Measurements from ENCODE around the gene FGFR4. TPM values are rescaled to one million over a fixed set of nuclear protein-coding genes. Genes with fewer than 3 reads are reported as not detected.

Gene FGFR4
- polyA plus RNA-seq, 1 of the 3 experiments (the other 2 are of a cell fraction), result 5.6 TPM

DNA sequence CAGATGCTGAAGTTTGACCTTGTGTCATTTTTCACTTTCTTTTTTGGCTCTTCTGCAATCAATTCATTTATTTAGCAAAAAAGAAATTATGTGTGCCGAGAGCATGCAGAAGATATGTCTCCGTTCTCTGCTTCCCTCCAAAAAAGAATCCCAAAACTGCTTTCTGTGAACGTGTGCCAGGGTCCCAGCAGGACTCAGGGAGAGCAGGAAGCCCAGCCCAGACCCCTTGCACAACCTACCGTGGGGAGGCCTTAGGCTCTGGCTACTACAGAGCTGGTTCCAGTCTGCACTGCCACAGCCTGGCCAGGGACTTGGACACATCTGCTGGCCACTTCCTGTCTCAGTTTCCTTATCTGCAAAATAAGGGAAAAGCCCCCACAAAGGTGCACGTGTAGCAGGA, 2.4 kb downstream of the FGFR4 start:
- TF ChIP-seq CHD2 (IDR thresholded peaks at IDR 0.05; ENCODE audit: low read length, partially characterized antibody), result no peak
- TF ChIP-seq TAF1 (IDR thresholded peaks at IDR 0.05; ENCODE audit: borderline replicate concordance, low read depth, low read length), result no peak
- no peak for TF ChIP-seq NRF1 (IDR thresholded peaks at IDR 0.05; ENCODE audit: low read depth, low read length)
- TF ChIP-seq RFX5 (IDR thresholded peaks at IDR 0.05; ENCODE audit: low read length), result no peak
- no peak for TF ChIP-seq JUND (IDR thresholded peaks at IDR 0.05)
- no peak for TF ChIP-seq RXRA (IDR thresholded peaks at IDR 0.05; ENCODE audit: borderline replicate concordance, low read depth)
- no peak for TF ChIP-seq CTCF (IDR thresholded peaks at IDR 0.05)
- TF ChIP-seq GATA2 (CRISPR knock-in tag; IDR thresholded peaks at IDR 0.05), result no peak
- no peak for TF ChIP-seq GABPA (IDR thresholded peaks at IDR 0.05; ENCODE audit: low read depth)
- TF ChIP-seq TCF12 (IDR thresholded peaks at IDR 0.05), result no peak
- no peak for TF ChIP-seq NFIC (IDR thresholded peaks at IDR 0.05; ENCODE audit: borderline replicate concordance)
- no peak for TF ChIP-seq FOSL2 (IDR thresholded peaks at IDR 0.05; ENCODE audit: borderline replicate concordance, low read depth)
- TF ChIP-seq PBX3 (IDR thresholded peaks at IDR 0.05), result no peak
- no peak for TF ChIP-seq RCOR1 (IDR thresholded peaks at IDR 0.05; ENCODE audit: low read length)
- TF ChIP-seq YY1 (IDR thresholded peaks at IDR 0.05; ENCODE audit: low read depth), result no peak
- TF ChIP-seq POLR2AphosphoS5 (IDR thresholded peaks at IDR 0.05; ENCODE audit: low read depth, low read length), result no peak
- TF ChIP-seq, protein P1, sequence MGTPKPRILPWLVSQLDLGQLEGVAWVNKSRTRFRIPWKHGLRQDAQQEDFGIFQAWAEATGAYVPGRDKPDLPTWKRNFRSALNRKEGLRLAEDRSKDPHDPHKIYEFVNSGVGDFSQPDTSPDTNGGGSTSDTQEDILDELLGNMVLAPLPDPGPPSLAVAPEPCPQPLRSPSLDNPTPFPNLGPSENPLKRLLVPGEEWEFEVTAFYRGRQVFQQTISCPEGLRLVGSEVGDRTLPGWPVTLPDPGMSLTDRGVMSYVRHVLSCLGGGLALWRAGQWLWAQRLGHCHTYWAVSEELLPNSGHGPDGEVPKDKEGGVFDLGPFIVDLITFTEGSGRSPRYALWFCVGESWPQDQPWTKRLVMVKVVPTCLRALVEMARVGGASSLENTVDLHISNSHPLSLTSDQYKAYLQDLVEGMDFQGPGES (IDR thresholded peaks at IDR 0.05; ENCODE audit: low read depth, low read length), result no peak
- TF ChIP-seq REST (IDR thresholded peaks at IDR 0.05; ENCODE audit: low read depth, low read length), result no peak
- H4K20me1 ChIP-seq (ENCODE audit: insufficient read depth), result no peaks in the 10 kb centered on the region
- no peak overlapping the region for H2AFZ ChIP-seq (ENCODE audit: low read depth)
- H3K27me3 ChIP-seq (ENCODE audit: insufficient read depth), result no peaks in the 10 kb centered on the region
- no peak overlapping the region for H3K27ac ChIP-seq (ENCODE audit: low read depth in 2 of 2, low read length in 1 of 2)
- WGBS (ENCODE audit: low lambda C conversion rate), result 70% methylated on average over 5 of the region's 5 CpGs
- H3K4me2 ChIP-seq, result no peak overlapping the region
- no peaks in the 10 kb centered on the region for H3K79me2 ChIP-seq (ENCODE audit: insufficient read depth)
- no peaks in the 10 kb centered on the region for H3K9me2 ChIP-seq
- H3K36me3 ChIP-seq (replicated peaks in 1 of 2; ENCODE audit: control insufficient read depth in 1 of 2, insufficient read depth in 2 of 2, low read length in 1 of 2), result no peaks in the 10 kb centered on the region
- peaks cover 0 to 9% of the 10 kb centered on the region in 2 experiments; a peak in 1 of 4 replicates for H3K4me1 ChIP-seq (ENCODE audit: control insufficient read depth in 1 of 2, insufficient read depth in 2 of 2, low read depth in 1 of 2, low read length in 1 of 2)
- no peak overlapping the region for H3K9ac ChIP-seq
- POLR2A ChIA-PET, result interaction anchor here (0.6 kb wide), 1 partner anchor 62 kb away, joined by 3 read pairs; no protein-coding TSS in a partner anchor
- CTCF ChIA-PET, result interaction anchor here (1.0 to 9.0 kb wide), 4 partner anchors 16 to 24 kb away, joined by 4 to 87 read pairs (median 6); no protein-coding TSS in a partner anchor
- H3K9me3 ChIP-seq, result no peaks in the 10 kb centered on the region
- DNase-seq, result peak; percentile 35
- no peak overlapping the region for H3K4me3 ChIP-seq (ENCODE audit: low read depth in 2 of 2, low read length in 1 of 2)
- H3F3A ChIP-seq (replicated peaks; ENCODE audit: insufficient read depth), result peaks cover 9% of the 10 kb centered on the region
